HL-60 (cell line): ENCODE measurements around the gene CDC42EP4.

ENCODE experiments used
- DNase-seq, 2 experiments: peaks; one replicate each; pipeline ENCODE4 v3.0.0-alpha.2; 2010 to 2020; ENCODE audit warnings: low read depth in 1 of 2, low spot score in 1 of 2
- H3K27ac ChIP-seq: fragments of 250-450 bp; sonication (Bioruptor Pico); replicated peaks from 2 replicates; pipeline ENCODE4 v1.5.1; 2020; ENCODE audit warnings: mild to moderate bottlenecking, moderate library complexity
- H3K27me3 ChIP-seq: fragments of 250-450 bp; sonication (Bioruptor Pico); 2 replicates; pipeline ENCODE4 v1.5.1; 2021; ENCODE audit warnings: mild to moderate bottlenecking, moderate library complexity; ENCODE audit not compliant: insufficient read depth, poor library complexity, severe bottlenecking
- H3K4me3 ChIP-seq: replicated peaks from 2 replicates; pipeline ENCODE4 v1.5.1; 2011; ENCODE audit warnings: mild to moderate bottlenecking, control low read depth, low read length; ENCODE audit not compliant: insufficient read depth
- GABPA ChIP-seq: IDR thresholded peaks from 2 replicates; pipeline ENCODE4 v1.6.1; 2012; ENCODE audit warnings: low read depth
- POLR2AphosphoS5 ChIP-seq: IDR thresholded peaks from 2 replicates; pipeline ENCODE4 v1.6.1; 2012; ENCODE audit warnings: low read depth
- SPI1 ChIP-seq: IDR thresholded peaks from 2 replicates; pipeline ENCODE4 v1.6.1; 2012; ENCODE audit warnings: low read depth, mild to moderate bottlenecking, borderline replicate concordance
- TF ChIP-seq, protein P1 (sequence below): IDR thresholded peaks from one replicate; pipeline ENCODE4 v1.5.1; 2011; ENCODE audit warnings: low read length, control low read depth, inconsistent platforms; ENCODE audit not compliant: insufficient read depth
- TF ChIP-seq, protein P2 (sequence below): IDR thresholded peaks from 2 replicates; pipeline ENCODE4 v1.6.1; 2012; ENCODE audit warnings: low read depth; ENCODE audit not compliant: insufficient replicate concordance

The CDC42EP4 gene

DNA sequence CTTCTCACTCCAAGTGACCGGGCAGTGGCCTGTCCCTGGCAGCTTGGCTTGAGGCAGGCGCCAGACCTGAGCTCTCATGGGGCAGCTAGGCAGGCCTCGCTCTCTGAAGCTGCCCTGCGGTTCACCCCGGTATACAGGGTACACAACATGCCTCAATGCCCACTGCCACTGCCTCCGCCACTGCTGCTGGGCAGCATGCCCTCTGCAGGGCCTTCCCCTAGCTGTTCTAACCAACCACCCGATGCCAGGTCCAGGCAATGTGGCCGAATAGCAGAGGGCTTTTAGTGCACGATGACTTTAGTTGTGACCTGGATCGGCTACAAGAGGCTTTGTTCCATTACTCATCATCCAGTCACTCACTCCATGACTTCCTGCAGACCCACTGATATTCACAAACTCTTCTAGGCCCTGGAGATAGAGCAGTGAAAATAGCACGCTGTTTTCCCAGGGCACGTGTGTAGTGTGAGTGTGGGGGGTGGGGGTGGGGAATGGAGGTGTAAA lies 19.7 kb downstream of the CDC42EP4 start:
- Histone ChIP-seq H3K4me3 (no peak overlapping the region), H3K27me3 (no peaks in the 10 kb centered on the region), H3K27ac (peak overlapping the region; percentile 63)
- TF ChIP-seq, protein P1, sequence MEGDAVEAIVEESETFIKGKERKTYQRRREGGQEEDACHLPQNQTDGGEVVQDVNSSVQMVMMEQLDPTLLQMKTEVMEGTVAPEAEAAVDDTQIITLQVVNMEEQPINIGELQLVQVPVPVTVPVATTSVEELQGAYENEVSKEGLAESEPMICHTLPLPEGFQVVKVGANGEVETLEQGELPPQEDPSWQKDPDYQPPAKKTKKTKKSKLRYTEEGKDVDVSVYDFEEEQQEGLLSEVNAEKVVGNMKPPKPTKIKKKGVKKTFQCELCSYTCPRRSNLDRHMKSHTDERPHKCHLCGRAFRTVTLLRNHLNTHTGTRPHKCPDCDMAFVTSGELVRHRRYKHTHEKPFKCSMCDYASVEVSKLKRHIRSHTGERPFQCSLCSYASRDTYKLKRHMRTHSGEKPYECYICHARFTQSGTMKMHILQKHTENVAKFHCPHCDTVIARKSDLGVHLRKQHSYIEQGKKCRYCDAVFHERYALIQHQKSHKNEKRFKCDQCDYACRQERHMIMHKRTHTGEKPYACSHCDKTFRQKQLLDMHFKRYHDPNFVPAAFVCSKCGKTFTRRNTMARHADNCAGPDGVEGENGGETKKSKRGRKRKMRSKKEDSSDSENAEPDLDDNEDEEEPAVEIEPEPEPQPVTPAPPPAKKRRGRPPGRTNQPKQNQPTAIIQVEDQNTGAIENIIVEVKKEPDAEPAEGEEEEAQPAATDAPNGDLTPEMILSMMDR, result no peak
- TF ChIP-seq POLR2AphosphoS5 (no peak), SPI1 (no peak), GABPA (no peak)
- TF ChIP-seq, protein P2, sequence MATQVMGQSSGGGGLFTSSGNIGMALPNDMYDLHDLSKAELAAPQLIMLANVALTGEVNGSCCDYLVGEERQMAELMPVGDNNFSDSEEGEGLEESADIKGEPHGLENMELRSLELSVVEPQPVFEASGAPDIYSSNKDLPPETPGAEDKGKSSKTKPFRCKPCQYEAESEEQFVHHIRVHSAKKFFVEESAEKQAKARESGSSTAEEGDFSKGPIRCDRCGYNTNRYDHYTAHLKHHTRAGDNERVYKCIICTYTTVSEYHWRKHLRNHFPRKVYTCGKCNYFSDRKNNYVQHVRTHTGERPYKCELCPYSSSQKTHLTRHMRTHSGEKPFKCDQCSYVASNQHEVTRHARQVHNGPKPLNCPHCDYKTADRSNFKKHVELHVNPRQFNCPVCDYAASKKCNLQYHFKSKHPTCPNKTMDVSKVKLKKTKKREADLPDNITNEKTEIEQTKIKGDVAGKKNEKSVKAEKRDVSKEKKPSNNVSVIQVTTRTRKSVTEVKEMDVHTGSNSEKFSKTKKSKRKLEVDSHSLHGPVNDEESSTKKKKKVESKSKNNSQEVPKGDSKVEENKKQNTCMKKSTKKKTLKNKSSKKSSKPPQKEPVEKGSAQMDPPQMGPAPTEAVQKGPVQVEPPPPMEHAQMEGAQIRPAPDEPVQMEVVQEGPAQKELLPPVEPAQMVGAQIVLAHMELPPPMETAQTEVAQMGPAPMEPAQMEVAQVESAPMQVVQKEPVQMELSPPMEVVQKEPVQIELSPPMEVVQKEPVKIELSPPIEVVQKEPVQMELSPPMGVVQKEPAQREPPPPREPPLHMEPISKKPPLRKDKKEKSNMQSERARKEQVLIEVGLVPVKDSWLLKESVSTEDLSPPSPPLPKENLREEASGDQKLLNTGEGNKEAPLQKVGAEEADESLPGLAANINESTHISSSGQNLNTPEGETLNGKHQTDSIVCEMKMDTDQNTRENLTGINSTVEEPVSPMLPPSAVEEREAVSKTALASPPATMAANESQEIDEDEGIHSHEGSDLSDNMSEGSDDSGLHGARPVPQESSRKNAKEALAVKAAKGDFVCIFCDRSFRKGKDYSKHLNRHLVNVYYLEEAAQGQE, result no peak
- DNase-seq, result no peak

DNA sequence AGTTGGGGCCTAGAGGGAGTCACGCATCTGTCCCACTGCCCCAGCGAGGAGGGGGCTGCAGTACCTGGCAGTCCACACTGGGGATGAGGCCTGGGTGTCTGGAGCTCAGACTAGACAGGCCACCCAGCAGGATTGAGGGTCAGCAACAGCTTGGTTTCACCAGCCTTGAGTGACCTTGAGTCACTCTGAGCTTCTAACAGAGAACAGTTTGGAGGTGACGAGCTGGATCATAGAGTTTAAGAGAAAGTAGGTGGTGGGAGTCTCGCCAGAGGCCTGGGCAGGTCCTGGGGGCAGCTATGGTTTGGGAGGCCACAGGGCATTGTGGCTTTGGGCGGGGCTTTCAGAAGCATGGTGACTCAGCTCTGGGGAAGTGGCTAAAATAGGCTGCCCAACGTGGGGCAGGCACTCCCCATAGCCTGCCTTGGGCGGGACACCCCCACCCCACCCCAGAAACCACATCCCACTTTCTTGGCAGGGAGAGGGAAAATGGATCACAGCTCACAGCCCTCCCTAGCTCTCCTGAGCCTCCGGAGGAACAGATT lies 20.5 kb downstream of the CDC42EP4 start:
- peak overlapping the region; percentile 63 for H3K27ac ChIP-seq
- H3K4me3 ChIP-seq, result no peak overlapping the region
- H3K27me3 ChIP-seq, result no peaks in the 10 kb centered on the region
- TF ChIP-seq SPI1, result peak; percentile 61
- TF ChIP-seq, protein P1, result no peak
- no peak for TF ChIP-seq GABPA
- peak; percentile 46; the same call in 1 of the 2 replicates for TF ChIP-seq POLR2AphosphoS5
- TF ChIP-seq, protein P2, result no peak
- peak; percentile 69 to 84 for DNase-seq

DNA sequence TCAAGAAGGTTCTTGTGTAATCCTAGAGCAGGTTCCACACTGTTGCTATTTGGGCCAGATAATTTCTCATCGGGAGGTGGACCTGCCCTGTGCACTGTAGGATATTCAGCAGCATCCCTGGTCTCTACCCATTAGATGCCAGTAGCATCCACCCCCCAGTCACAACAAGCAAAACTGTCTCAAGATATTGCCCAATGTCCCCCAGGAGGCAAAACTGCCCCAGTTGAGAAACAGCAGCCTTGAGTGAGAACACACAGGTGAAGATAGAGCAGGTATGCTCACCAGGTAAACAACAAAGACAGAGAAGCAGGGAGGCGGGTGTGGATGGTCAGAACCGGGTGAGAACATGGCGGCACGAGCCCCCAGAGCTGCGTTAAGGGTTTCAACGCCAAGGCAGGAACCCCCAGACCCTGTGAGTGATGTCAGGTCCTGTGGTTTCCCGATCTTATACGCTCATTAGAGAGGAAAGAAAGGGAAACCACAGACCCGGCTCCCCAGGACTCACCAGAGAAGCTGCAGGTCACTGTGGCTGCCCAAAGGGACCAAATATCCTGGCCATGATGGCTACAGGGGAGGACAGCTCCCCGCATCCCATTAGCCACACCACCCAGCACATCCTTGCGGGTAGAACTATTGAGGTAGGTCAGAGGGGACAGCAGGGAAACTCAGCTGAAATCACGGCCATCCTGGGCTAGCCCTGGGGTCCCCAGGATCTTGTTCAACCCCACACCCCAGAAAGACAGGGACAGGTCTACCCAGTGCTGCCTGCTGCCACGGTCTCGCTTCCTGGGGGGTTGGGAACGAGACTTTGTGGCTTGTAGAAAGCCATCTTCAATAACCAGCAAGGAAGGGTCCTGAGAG lies 21.2 kb downstream of the CDC42EP4 start:
- TF ChIP-seq GABPA, result no peak
- TF ChIP-seq POLR2AphosphoS5, result no peak
- TF ChIP-seq, protein P2, result no peak
- no peak for TF ChIP-seq SPI1
- TF ChIP-seq, protein P1, result no peak
- Histone ChIP-seq H3K4me3 (no peak overlapping the region), H3K27me3 (no peaks in the 10 kb centered on the region), H3K27ac (peak overlapping the region; percentile 63)
- peak in 1 of 2 experiments; percentile 34 for DNase-seq
